Measurements from ENCODE around the gene JTB. TPM values are rescaled to one million over a fixed set of nuclear protein-coding genes. Genes with fewer than 3 reads are reported as not detected.

Gene JTB
- total RNA-seq, 1 experiment from 2014 or later, result 134 TPM

GRCh38 chr1:153932156-153933131 lies 45.0 kb downstream of the JTB start:
- intact Hi-C loops (cut with micrococcal nuclease; ENCODE audit: unreplicated experiment), result no loop called here
- TF ChIP-seq SIN3A (IDR thresholded peaks at IDR 0.05; ENCODE audit: borderline replicate concordance, insufficient read depth, low read depth, low read length) (no peak), CTCF (IDR thresholded peaks at IDR 0.05) (no peak), REST (IDR thresholded peaks at IDR 0.05; ENCODE audit: insufficient read depth in 1 of 2, low read depth in 2 of 2, low read length in 1 of 2) (no peak), POLR2AphosphoS5 (IDR thresholded peaks at IDR 0.05; ENCODE audit: low read depth, low read length) (no peak), TCF7L2 (IDR thresholded peaks at IDR 0.05; ENCODE audit: low read depth, low read length) (no peak)
- 0 out of 2 replicates have a peak, but pooled peaks cover 6% of the 10 kb centered on the region for H3K36me3 ChIP-seq (ENCODE audit: control insufficient read depth, insufficient read depth, low read length)
- H3K27ac ChIP-seq (ENCODE audit: low read length), result no peak overlapping the region
- no peaks in the 10 kb centered on the region for H3K27me3 ChIP-seq (ENCODE audit: control insufficient read depth, insufficient read depth, low read length)
- in situ Hi-C loops (cut with HindIII; ENCODE audit: low pct_unique_long_range_greater_than_20kb, low sequenced_read_pairs), result no loop called here
- H3K4me1 ChIP-seq (ENCODE audit: control insufficient read depth, insufficient read depth, low read length), result no peaks in the 10 kb centered on the region
- 0 out of 2 replicates have a peak, but pooled peaks have one; percentile 5 for ATAC-seq
- no TSS peak for BruUV-seq (replicated peaks)
- no peak for DNase-seq (ENCODE audit: low read depth, low spot score)
- CTCF ChIA-PET, result interaction anchor here (0.6 kb wide), 1 partner anchor 42 kb away, joined by 3 read pairs; no protein-coding TSS in a partner anchor
- POLR2A ChIA-PET, result interaction anchor here (0.6 kb wide), 1 partner anchor 55 kb away, joined by 5 read pairs; no protein-coding TSS in a partner anchor
- no peak overlapping the region for H3K4me3 ChIP-seq (ENCODE audit: low read depth in 2 of 2, low read length in 2 of 2)
- H3K9me3 ChIP-seq (ENCODE audit: control insufficient read depth, insufficient read depth, low read depth, low read length), result no peaks in the 10 kb centered on the region

GRCh38 chr1:153929981-153930948 lies 47.2 kb downstream of the JTB start:
- no TSS peak for BruUV-seq (replicated peaks)
- H3K4me3 ChIP-seq (ENCODE audit: low read depth in 2 of 2, low read length in 2 of 2), result no peak overlapping the region
- intact Hi-C loops (cut with micrococcal nuclease; ENCODE audit: unreplicated experiment) (no loop called here), in situ Hi-C loops (cut with HindIII; ENCODE audit: low pct_unique_long_range_greater_than_20kb, low sequenced_read_pairs) (no loop called here)
- no peak for TF ChIP-seq SIN3A (IDR thresholded peaks at IDR 0.05; ENCODE audit: borderline replicate concordance, insufficient read depth, low read depth, low read length)
- DNase-seq (ENCODE audit: low read depth, low spot score) (no peak), ATAC-seq (no peak)
- H3K9me3 ChIP-seq (ENCODE audit: control insufficient read depth, insufficient read depth, low read depth, low read length), result no peaks in the 10 kb centered on the region
- no peaks in the 10 kb centered on the region for H3K36me3 ChIP-seq (ENCODE audit: control insufficient read depth, insufficient read depth, low read length)
- POLR2A ChIA-PET, result interaction anchor here (0.5 to 0.6 kb wide), 3 partner anchors 13 to 69 kb away, joined by 5 to 7 read pairs (median 6); no protein-coding TSS in a partner anchor
- CTCF ChIA-PET, result no interaction called here
- H3K27me3 ChIP-seq (ENCODE audit: control insufficient read depth, insufficient read depth, low read length), result no peaks in the 10 kb centered on the region
- H3K4me1 ChIP-seq (ENCODE audit: control insufficient read depth, insufficient read depth, low read length), result no peaks in the 10 kb centered on the region
- no peak overlapping the region for H3K27ac ChIP-seq (ENCODE audit: low read length)
